Activated gamma-delta T cell (primary cell): Measurements from ENCODE around the gene ENTPD5.

Experiments
- DNase-seq: peaks from one replicate; lab custom pipeline; 2025; lab: John Stamatoyannopoulos, UW
- total RNA-seq, 2 donors: gene quantifications; one replicate each; lab custom pipeline; 2026; lab: John Stamatoyannopoulos, UW

The ENTPD5 gene
- total RNA-seq = 21.4 to 26.3 reads per million in 2 donors

- peak; percentile 89 for DNase-seq
Observed at GRCh38 chr14:74018586-74019407, at the start of gene ENTPD5, which contains the start of gene BBOF1. TSS of gene ENTPD5 (minus strand) at chr14:74019288. CDS start at chr14:73988102, 31,186 bp downstream. TSS of gene BBOF1 (plus strand) at chr14:74019349. CDS start at chr14:74019479, 130 bp downstream.

GRCh38 chr14:74065746-74066575 lies 46.9 kb upstream of the ENTPD5 start:
- no peak for DNase-seq

GRCh38 chr14:74064883-74065282 lies 45.8 kb upstream of the ENTPD5 start:
- no peak for DNase-seq

GRCh38 chr14:74064426-74064825 lies 45.3 kb upstream of the ENTPD5 start:
- no peak for DNase-seq

GRCh38 chr14:74062809-74063150 lies 43.7 kb upstream of the ENTPD5 start:
- no peak for DNase-seq

- no peak for DNase-seq
Observed at GRCh38 chr14:74049876-74050495, 30.9 kb upstream of the ENTPD5 start.

GRCh38 chr14:74048281-74048680 lies 29.2 kb upstream of the ENTPD5 start:
- no peak for DNase-seq

GRCh38 chr14:74045522-74045921 lies 26.4 kb upstream of the ENTPD5 start:
- DNase-seq = no peak

- DNase-seq = no peak
Observed at GRCh38 chr14:74042296-74042695, 23.2 kb upstream of the ENTPD5 start.

- no peak for DNase-seq
Observed at GRCh38 chr14:74038020-74038859, 19.2 kb upstream of the ENTPD5 start.

GRCh38 chr14:74035556-74035955 lies 16.5 kb upstream of the ENTPD5 start:
- no peak for DNase-seq

GRCh38 chr14:74034572-74034971 lies 15.5 kb upstream of the ENTPD5 start:
- no peak for DNase-seq

GRCh38 chr14:74029136-74029535 lies 10.0 kb upstream of the ENTPD5 start:
- no peak for DNase-seq

- no peak for DNase-seq
Observed at GRCh38 chr14:74022346-74022745, 3.3 kb upstream of the ENTPD5 start.

GRCh38 chr14:74019408-74020137 lies 485 bp upstream of the ENTPD5 start:
- no peak for DNase-seq

- no peak for DNase-seq
Observed at GRCh38 chr14:74018174-74018585, 908 bp downstream of the ENTPD5 start.

- DNase-seq = no peak
Observed at GRCh38 chr14:74015963-74016362, 3.1 kb downstream of the ENTPD5 start.

- DNase-seq = no peak
Observed at GRCh38 chr14:74015176-74015575, 3.9 kb downstream of the ENTPD5 start.

GRCh38 chr14:74014299-74014698 lies 4.8 kb downstream of the ENTPD5 start:
- no peak for DNase-seq

- DNase-seq = no peak
Observed at GRCh38 chr14:74008843-74009499, 10.1 kb downstream of the ENTPD5 start.
